IPS-15b (cell line): ENCODE data around the gene SLC27A3.

Source experiments
- H3K27me3 ChIP-seq: one replicate; pipeline ENCODE4 v1.6.1; 2013; ENCODE audit warnings: low read length; ENCODE audit not compliant: control insufficient read depth, insufficient read depth
- H3K36me3 ChIP-seq: one replicate; pipeline ENCODE4 v1.6.1; 2013; ENCODE audit warnings: low read length; ENCODE audit not compliant: control insufficient read depth, insufficient read depth
- H3K4me1 ChIP-seq: one replicate; pipeline ENCODE4 v1.6.1; 2013; ENCODE audit warnings: mild to moderate bottlenecking, low read length; ENCODE audit not compliant: control insufficient read depth, insufficient read depth
- H3K4me3 ChIP-seq: one replicate; pipeline ENCODE4 v1.5.1; 2013; ENCODE audit warnings: low read depth, low read length
- H3K9ac ChIP-seq: one replicate; pipeline ENCODE4 v1.6.1; 2013; ENCODE audit warnings: low read depth, mild to moderate bottlenecking, low read length
- H3K9me3 ChIP-seq: one replicate; pipeline ENCODE4 v1.6.1; 2013; ENCODE audit warnings: mild to moderate bottlenecking, low read length; ENCODE audit not compliant: control insufficient read depth, insufficient read depth

The SLC27A3 gene

DNA sequence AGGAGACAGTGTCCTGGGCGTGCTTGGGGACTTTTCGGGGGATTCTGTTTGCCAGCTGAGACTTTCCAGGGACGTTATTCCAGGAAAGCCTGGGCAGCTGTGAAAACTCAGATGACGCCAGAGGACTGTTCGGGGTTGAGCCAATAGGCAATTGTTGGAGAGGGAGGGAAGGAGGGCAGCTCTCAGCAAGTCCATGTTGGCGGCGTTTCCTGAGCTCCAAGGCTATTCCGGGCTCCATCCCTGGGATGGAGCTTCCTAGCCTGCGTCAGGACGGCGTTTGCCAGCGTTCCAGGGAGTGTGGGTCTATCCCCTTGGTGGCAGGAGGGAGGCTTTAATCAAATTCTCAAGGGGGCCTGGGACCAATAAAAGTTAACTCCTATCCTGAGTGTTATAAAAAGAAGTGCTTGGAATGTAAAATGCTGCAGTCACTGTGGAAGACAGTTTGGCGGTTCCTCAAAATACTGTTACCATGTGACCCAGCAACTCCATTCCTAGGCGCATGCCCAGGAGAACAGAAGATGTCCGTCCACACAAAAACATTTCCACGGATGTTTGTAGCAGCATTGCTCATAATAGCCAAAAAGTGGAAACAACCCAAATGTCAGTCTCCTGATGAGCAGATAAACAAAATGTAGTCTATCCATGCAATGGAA lies 15.2 kb downstream of the SLC27A3 start:
- Histone ChIP-seq H3K9ac (no peak overlapping the region), H3K36me3 (no peaks in the 10 kb centered on the region), H3K4me3 (no peak overlapping the region), H3K9me3 (no peaks in the 10 kb centered on the region), H3K27me3 (no peaks in the 10 kb centered on the region), H3K4me1 (peaks cover 7% of the 10 kb centered on the region)

DNA sequence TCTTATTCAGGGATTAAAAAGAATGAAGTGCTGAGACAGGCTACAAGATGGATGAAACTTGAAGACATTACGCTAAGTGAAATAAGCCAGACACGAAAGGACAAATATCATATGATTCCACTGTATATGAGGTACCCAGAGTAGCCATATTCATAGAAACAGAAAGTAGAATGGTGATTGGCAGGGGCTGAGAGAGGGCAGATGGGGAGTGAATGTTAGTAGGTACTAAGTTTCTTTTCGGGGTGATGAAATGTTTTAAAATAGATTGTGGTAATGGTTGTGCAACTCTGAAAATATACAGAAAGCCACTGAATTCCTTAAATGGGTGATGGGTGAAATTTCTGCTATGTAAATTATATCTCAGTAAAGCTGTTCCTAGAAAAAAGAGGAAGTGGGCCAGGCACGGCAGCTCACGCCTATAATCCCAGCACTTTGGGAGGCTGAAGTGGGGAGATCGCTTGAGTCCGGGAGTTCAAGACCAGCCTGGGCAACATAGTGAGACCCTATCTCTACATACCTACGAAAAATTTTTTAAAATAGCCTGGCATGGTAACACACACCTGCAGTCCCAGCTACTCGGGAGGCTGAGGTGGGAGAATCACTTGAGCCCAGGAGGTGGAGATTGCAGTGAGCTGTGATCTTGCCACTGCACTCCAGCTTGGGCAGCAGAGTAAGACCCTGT lies 15.9 kb downstream of the SLC27A3 start:
- no peaks in the 10 kb centered on the region for H3K36me3 ChIP-seq
- no peaks in the 10 kb centered on the region for H3K27me3 ChIP-seq
- H3K4me1 ChIP-seq, result peaks cover 7% of the 10 kb centered on the region
- no peaks in the 10 kb centered on the region for H3K9me3 ChIP-seq
- H3K9ac ChIP-seq, result no peak overlapping the region
- H3K4me3 ChIP-seq, result no peak overlapping the region

DNA sequence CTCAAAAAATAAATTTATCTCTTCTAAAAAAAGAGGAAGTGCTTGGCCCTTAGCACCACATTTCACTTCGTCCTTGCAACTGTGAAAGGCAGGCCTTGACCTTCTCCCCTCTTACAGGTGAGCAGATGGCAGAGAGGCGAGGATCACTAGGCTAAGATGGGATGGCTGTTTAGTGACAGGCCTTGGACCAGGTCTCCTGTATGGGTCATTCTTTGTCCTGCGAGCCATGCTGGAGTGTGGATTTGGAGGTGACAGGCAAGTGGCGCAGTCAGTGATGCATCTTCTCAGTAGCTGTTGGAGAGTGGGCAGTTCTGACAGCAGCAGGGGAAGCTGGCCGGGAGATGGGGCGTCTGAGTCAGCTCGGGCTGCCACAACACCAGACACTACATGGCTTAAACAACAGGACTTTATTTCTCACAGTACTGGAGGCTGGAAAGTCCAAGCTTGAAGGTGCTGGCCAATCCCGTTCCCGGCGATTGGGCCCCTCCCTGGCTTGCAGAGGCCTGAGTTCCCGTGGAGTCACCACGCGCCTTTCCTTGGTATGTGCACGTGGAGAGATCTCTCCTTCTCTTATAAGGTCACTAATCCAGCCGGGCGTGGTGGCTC lies 16.5 kb downstream of the SLC27A3 start:
- Histone ChIP-seq H3K9ac (no peak overlapping the region), H3K36me3 (no peaks in the 10 kb centered on the region), H3K4me1 (peaks cover 7% of the 10 kb centered on the region), H3K27me3 (no peaks in the 10 kb centered on the region), H3K9me3 (no peaks in the 10 kb centered on the region), H3K4me3 (no peak overlapping the region)

DNA sequence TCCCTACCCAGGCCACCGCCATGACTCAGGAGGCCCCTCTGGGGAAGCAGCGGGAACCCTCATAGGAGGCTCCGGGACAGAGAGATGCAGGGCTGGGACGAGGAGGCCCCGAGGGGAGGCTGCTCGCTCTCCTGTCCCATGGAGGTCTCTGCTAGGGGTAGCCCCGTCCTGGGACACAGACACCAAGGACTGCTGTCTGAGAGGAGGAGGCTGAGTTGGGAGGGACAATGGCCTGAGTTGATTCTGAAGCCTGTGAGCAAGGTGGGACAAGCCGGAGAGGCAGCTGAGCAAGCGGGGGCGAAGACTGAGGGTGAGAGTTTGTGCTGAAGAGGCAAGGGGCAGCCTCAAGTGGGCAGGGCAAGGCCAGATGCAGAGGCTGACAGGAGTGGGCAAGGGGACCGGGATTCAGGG lies 17.4 kb downstream of the SLC27A3 start:
- Histone ChIP-seq H3K27me3 (no peaks in the 10 kb centered on the region), H3K4me3 (no peak overlapping the region), H3K9ac (no peak overlapping the region), H3K9me3 (no peaks in the 10 kb centered on the region), H3K36me3 (no peaks in the 10 kb centered on the region), H3K4me1 (peaks cover 7% of the 10 kb centered on the region)

DNA sequence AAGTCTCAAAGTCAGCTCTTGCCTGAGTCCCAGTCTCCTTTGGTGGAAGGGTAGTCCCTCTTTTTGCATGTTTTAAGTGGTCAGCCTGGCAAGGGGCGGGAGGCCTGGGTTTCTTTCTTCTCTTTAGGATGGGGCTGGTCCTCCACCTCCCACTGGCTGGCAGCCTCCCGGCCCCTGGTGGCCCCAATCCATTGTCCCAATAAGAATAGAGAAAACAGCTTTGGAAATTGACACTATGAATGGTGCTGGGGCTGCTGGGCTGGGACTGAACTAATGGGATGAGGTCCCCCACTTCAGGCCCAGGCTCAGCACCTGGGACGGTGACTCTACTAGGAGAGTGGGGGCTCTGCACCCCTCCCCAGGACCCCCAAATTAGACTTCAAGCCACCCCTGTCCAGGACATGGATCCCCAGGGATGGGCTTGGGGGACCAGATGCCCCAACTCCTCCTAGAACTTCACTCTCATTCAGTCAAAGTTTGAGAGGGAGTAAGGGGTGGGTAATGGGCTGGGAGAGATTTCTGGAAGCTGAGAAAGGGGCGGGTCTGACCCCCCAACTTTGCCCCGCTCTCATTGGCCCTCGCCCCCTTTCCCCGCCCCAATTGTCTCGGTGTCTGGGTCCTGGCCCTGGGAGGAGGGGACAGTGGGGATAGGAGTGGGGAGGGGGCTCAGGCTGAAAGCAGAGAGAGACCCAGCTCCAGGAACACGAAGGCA lies 18.2 kb downstream of the SLC27A3 start:
- no peak overlapping the region for H3K9ac ChIP-seq
- no peak overlapping the region for H3K4me3 ChIP-seq
- no peaks in the 10 kb centered on the region for H3K9me3 ChIP-seq
- no peaks in the 10 kb centered on the region for H3K27me3 ChIP-seq
- no peaks in the 10 kb centered on the region for H3K36me3 ChIP-seq
- H3K4me1 ChIP-seq, result peaks cover 7% of the 10 kb centered on the region

DNA sequence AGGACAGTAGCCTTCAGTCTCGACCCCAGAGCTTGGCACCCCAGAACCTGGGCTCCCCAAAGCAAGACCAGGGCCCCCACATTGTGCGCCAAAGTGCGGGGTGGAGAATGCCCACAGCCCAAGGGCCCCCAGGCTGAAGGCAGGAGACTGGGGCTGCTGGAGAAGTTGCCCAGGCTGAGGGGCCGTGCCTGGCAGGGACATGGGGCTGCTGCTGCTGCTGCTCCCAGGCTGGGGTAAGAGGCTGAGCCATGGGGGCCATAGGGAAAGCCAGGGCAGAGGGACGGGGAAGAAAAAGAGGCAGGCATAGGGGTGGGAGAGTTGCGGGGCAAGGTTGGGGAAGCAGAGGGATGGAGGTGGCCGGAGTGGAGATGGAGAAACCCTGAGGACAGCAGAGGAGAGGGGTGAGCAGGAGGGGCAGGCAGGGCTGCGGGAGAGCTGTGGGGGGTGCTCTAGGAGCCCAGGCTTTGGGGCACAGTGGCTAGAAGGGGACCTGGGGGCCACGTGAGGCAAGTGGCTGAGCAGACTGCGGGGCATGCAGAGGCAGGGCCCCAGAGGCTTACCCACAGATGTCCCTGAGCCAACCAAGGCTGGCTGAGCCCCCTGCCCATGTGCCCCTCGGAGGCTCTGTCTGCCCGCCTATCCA lies 18.9 kb downstream of the SLC27A3 start:
- Histone ChIP-seq H3K9ac (peak overlapping the region; percentile 37), H3K4me3 (no peak overlapping the region)

DNA sequence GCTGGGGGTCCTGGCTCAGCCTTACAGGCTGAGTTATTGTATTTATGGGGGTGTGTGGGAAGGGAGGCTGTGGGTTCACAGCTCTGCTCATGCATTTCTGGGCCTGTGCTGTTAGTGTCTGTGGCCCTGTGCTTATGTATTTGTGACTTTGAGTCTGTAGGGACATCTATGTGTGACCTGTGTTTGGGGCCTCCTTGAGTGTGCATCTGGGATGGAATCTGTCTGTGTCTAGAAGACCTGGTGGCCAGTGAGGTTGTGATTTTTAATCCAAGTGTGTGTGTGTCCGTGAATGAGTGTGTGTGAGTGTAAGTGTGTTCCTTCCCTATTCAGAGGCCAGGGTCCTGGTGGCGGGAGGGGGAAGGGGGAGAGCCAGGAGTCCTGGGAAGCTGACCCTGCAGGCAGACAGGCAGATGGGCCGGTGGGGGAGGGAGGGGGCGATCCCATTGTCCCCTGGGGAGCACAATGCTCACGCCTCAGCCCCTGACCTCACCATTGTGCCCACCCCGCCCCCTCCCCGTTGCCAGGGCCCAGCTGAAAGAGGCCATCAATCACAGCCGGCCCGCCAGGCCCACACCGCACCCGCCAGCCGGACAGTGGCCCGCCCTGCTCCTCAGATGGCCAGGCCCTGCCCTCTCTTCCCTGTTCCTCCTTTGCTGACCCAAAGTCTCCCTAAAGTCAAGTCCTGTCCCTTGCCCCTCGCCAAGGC lies 19.6 kb downstream of the SLC27A3 start:
- Histone ChIP-seq H3K9ac (peak overlapping the region; percentile 37), H3K27me3 (no peaks in the 10 kb centered on the region), H3K9me3 (no peaks in the 10 kb centered on the region), H3K4me3 (no peak overlapping the region), H3K4me1 (peaks cover 7% of the 10 kb centered on the region), H3K36me3 (no peaks in the 10 kb centered on the region)

More for the DNA sequence above, 18.9 kb downstream of the SLC27A3 start:
- Histone ChIP-seq H3K36me3 (no peaks in the 10 kb centered on the region), H3K27me3 (no peaks in the 10 kb centered on the region), H3K9me3 (no peaks in the 10 kb centered on the region), H3K4me1 (peaks cover 7% of the 10 kb centered on the region)

DNA sequence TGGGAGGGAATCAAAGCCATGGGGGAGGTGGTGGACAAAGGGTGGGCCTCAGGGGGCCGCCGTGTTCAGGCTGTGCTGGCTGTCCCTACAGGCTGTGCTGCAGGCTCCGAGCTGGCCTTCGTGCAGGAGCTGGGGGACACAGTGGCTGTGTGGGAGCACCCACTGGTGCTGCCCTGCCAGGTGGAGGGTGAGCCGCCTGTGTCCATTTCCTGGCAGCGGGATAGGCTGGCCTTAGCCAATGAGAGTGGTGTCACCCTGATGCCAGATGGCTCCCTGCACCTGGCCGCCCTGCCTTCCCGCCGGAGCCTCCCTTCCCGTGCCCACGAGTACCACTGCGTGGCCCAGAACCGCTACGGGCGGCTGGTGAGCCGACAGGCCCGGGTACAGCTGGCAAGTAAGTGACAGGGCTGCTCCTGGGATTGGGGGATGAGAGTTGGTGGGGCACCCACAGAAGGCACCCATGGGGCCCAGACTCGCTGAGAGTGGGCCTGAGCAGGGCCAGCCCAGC lies 20.2 kb downstream of the SLC27A3 start:
- H3K9ac ChIP-seq, result no peak overlapping the region
- H3K9me3 ChIP-seq, result no peaks in the 10 kb centered on the region
- H3K36me3 ChIP-seq, result no peaks in the 10 kb centered on the region
- H3K4me1 ChIP-seq, result peaks cover 7% of the 10 kb centered on the region
- no peaks in the 10 kb centered on the region for H3K27me3 ChIP-seq
- no peak overlapping the region for H3K4me3 ChIP-seq

DNA sequence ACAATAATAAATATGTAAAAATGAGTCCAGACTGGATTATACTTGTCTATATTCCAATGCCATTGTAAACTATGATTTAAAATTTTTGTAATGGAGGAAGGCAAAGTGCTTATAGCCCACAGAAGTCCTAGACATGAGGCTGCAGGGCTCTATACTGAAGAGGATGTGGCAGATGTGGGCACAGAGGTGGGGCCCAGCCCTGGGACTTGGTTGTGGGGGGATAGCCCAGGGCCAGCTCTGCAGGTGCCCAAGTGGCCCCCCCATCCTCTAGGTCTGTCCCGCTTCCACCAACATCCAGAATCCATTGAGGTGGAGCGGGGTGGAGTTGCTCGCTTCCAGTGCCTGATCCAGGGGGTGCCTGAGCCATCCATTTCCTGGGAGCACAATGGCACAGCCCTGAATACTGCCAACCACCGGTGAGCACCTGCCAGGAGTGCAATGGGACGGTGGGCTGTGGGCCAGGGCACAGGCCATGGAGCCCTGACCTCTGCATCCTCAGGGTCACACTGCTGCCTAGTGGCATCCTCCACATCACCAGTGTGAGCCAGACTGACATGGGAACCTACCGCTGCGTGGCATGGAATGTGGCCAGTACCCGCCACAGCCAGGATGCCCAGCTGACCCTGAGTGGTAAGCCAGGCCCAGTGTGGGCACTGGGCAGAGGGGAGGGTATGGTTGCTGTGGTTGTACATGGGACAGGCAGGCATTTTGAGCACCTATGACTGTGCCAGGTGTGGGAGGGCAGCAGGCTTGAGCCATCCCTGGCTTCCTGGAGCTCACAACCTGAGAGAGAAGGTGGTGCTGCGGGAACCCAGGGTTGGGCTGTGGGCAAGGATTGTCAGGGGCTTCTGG lies 21.0 kb downstream of the SLC27A3 start:
- H3K9me3 ChIP-seq, result no peaks in the 10 kb centered on the region

DNA sequence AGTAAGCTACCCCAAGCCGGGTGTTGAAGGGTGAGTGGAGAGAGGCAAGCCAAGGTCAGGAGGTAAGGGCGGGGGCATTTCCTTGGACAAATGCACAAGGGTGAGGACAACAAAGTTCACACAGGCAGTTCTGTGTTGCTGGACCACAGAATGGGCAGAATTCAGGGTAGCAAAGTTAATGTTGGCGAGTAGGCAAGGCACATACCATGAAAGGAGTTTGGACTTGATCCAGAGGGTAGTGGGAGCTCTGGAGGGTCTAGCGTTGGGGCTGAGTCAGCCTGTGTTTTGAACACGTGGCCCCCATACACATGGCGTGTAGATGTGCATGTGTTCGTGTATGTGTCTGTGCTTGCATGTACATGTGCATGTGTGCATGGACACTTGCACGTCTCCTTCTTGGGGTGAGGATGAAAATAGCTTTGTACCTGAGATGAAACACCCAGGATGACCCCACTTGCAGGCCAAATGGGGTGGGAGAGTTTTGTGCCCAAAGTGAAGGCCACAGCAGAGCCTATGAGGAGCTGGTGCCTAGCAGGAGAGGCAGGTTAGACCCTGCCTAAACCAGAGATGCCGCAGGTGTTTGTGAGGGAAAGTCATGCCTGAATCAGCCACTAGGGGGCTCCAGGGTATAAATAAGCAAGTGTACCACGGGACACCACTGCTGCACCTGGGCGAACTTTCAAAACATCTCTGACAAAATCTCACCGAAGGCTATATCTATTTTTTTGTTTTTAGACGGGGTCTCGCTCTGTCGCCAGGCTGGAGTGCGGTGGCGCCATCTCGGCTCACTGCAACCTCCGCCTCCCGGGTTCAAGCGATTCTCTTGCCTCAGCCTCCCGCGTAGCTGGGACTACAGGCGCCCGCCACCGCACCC lies 21.8 kb downstream of the SLC27A3 start:
- H3K27me3 ChIP-seq, result no peaks in the 10 kb centered on the region
- H3K4me1 ChIP-seq, result peaks cover 7% of the 10 kb centered on the region
- H3K36me3 ChIP-seq, result no peaks in the 10 kb centered on the region
- no peak overlapping the region for H3K4me3 ChIP-seq
- H3K9me3 ChIP-seq, result no peaks in the 10 kb centered on the region
- H3K9ac ChIP-seq, result no peak overlapping the region

More for the DNA sequence above, 21.0 kb downstream of the SLC27A3 start:
- Histone ChIP-seq H3K9ac (no peak overlapping the region), H3K27me3 (no peaks in the 10 kb centered on the region), H3K36me3 (no peaks in the 10 kb centered on the region), H3K4me1 (peaks cover 7% of the 10 kb centered on the region), H3K4me3 (no peak overlapping the region)
